NCI-H2227 (cell line): Measurements from ENCODE around the gene PCDHB14.

Experiments
- DNase-seq: peaks from one replicate; lab custom pipeline; 2025; ENCODE audit not compliant: unreplicated experiment; lab: John Stamatoyannopoulos, UW

The PCDHB14 gene

DNA sequence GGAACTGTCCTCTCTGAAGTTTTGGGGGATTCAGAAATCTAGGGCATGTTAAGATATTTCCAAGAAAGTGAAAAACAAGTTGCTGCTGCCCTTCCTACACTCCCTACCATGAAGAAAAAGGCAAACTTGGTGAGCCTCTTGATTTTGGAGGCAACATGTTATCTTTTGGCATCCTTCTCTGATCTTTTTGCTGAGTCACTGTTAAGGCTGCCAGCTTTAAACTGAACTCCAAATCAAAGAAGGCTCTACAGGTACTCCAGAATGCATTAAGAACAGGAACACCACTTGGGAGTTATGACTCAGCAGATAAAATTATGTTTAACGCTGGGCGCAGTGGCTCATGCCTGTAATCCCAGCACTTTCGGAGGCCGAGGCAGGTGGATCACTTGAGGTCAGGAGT lies 46.1 kb downstream of the PCDHB14 start:
- no peak for DNase-seq

DNA sequence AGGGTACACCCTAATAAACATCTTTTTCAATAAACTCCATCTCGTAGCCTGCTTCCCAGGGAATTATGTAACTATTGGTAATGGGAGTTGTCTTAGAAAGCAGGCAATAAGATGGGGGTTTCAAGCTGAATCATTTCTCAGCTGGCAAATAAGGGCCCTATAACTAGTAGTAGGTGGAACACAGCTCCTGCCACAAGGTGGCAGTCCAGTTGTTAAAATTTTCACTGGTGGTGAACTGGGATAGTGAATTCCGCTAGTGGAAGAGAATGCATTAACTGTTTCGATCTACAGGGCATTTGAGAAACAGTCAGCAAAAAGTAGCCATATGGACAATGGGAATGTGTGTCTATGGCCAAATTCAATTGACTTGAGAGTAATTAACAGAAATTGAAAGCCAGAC lies 49.8 kb downstream of the PCDHB14 start:
- DNase-seq, result no peak
